HL-60/S4 treated with phorbol 12-myristate 13-acetate at 8.2 ng/mL for 4 days and 3 days (cell line): ENCODE data around the gene CPNE4.

Source experiments
- in situ Hi-C: fragments of 300-500 bp; cut with MboI; formaldehyde crosslinking; loops from 2 replicates; pipeline ENCODE4 v1.15.0; 2022; ENCODE audit warnings: low sequenced_read_pairs

Gene CPNE4

GRCh38 chr3:131711114-131711768 lies 323.6 kb downstream of the CPNE4 start:
- in situ Hi-C loops, result no loop called here

GRCh38 chr3:131708241-131708640 lies 326.6 kb downstream of the CPNE4 start:
- in situ Hi-C loops, result no loop called here

- in situ Hi-C loops, result no loop called here
These were observed 329.2 kb downstream of the CPNE4 start for GRCh38 chr3:131705558-131706051.

- in situ Hi-C loops, result no loop called here
These were observed 329.7 kb downstream of the CPNE4 start for GRCh38 chr3:131705099-131705498.

GRCh38 chr3:131704098-131704497 lies 330.7 kb downstream of the CPNE4 start:
- in situ Hi-C loops, result no loop called here

GRCh38 chr3:131702146-131702545 lies 332.7 kb downstream of the CPNE4 start:
- in situ Hi-C loops, result no loop called here

- in situ Hi-C loops, result no loop called here
These were observed 333.6 kb downstream of the CPNE4 start for GRCh38 chr3:131701153-131701770.

- in situ Hi-C loops, result no loop called here
These were observed 335.8 kb downstream of the CPNE4 start for GRCh38 chr3:131699001-131699400.

- in situ Hi-C loops, result no loop called here
These were observed 340.4 kb downstream of the CPNE4 start for GRCh38 chr3:131694376-131694775.

- in situ Hi-C loops, result no loop called here
These were observed 342.5 kb downstream of the CPNE4 start for GRCh38 chr3:131692356-131692755.

- in situ Hi-C loops, result no loop called here
These were observed 344.0 kb downstream of the CPNE4 start for GRCh38 chr3:131690800-131691199.

GRCh38 chr3:131688370-131688769 lies 346.4 kb downstream of the CPNE4 start:
- in situ Hi-C loops, result no loop called here

- in situ Hi-C loops, result no loop called here
These were observed 365.2 kb downstream of the CPNE4 start for GRCh38 chr3:131669600-131669999.

- in situ Hi-C loops, result no loop called here
These were observed 376.0 kb downstream of the CPNE4 start for GRCh38 chr3:131658771-131659170.

GRCh38 chr3:131658115-131658514 lies 376.7 kb downstream of the CPNE4 start:
- in situ Hi-C loops, result no loop called here

GRCh38 chr3:131655070-131655690 lies 379.6 kb downstream of the CPNE4 start:
- in situ Hi-C loops, result no loop called here

GRCh38 chr3:131645638-131646037 lies 389.2 kb downstream of the CPNE4 start:
- in situ Hi-C loops, result no loop called here

- in situ Hi-C loops, result no loop called here
These were observed 398.5 kb downstream of the CPNE4 start for GRCh38 chr3:131636266-131636775.

GRCh38 chr3:131630807-131631206 lies 404.0 kb downstream of the CPNE4 start:
- in situ Hi-C loops, result no loop called here

- in situ Hi-C loops, result no loop called here
These were observed 404.7 kb downstream of the CPNE4 start for GRCh38 chr3:131630097-131630496.

- in situ Hi-C loops, result no loop called here
These were observed 411.4 kb downstream of the CPNE4 start for GRCh38 chr3:131623431-131623830.

GRCh38 chr3:131622726-131623125 lies 412.1 kb downstream of the CPNE4 start:
- in situ Hi-C loops, result no loop called here
